GM21526 (cell line): ENCODE measurements around the gene GNAO1.

Experiments
- ATAC-seq: cut with Tn5 transposase; IDR thresholded peaks from one replicate; pipeline ENCODE4 v1.9.1; 2021; ENCODE audit warnings: moderate library complexity; ENCODE audit not compliant: unreplicated experiment, low FRiP score

GNAO1 gene

GRCh38 chr16:56356276-56357240 lies 165.3 kb downstream of the GNAO1 start:
- ATAC-seq, result peak; percentile 88

GRCh38 chr16:56357241-56357764 lies 166.0 kb downstream of the GNAO1 start:
- ATAC-seq, result no peak

GRCh38 chr16:56357765-56358322 lies 166.6 kb downstream of the GNAO1 start:
- ATAC-seq, result no peak

- no peak for ATAC-seq
Observed at GRCh38 chr16:56360117-56361008, 169.1 kb downstream of the GNAO1 start.

- no peak for ATAC-seq
Observed at GRCh38 chr16:56362057-56362655, 170.9 kb downstream of the GNAO1 start.

- ATAC-seq, result no peak
Observed at GRCh38 chr16:56362706-56363105, 171.4 kb downstream of the GNAO1 start.

- no peak for ATAC-seq
Observed at GRCh38 chr16:56363181-56363716, 172.0 kb downstream of the GNAO1 start.

- ATAC-seq, result no peak
Observed at GRCh38 chr16:56363781-56364565, 172.7 kb downstream of the GNAO1 start.

- no peak for ATAC-seq
Observed at GRCh38 chr16:56364865-56365264, 173.6 kb downstream of the GNAO1 start.

GRCh38 chr16:56365552-56365951 lies 174.3 kb downstream of the GNAO1 start:
- no peak for ATAC-seq

- no peak for ATAC-seq
Observed at GRCh38 chr16:56366945-56367344, 175.7 kb downstream of the GNAO1 start.

- no peak for ATAC-seq
Observed at GRCh38 chr16:56367764-56368163, 176.5 kb downstream of the GNAO1 start.

- ATAC-seq, result no peak
Observed at GRCh38 chr16:56368545-56368944, 177.3 kb downstream of the GNAO1 start.

- no peak for ATAC-seq
Observed at GRCh38 chr16:56369202-56369601, 177.9 kb downstream of the GNAO1 start.

- no peak for ATAC-seq
Observed at GRCh38 chr16:56370185-56370874, 179.0 kb downstream of the GNAO1 start.

- ATAC-seq, result no peak
Observed at GRCh38 chr16:56370875-56371659, 179.8 kb downstream of the GNAO1 start.

GRCh38 chr16:56371660-56371937 lies 180.3 kb downstream of the GNAO1 start:
- no peak for ATAC-seq

- ATAC-seq, result no peak
Observed at GRCh38 chr16:56372013-56372634, 180.8 kb downstream of the GNAO1 start.
